HG03439 (cell line): ENCODE results near the gene FAM78A.

Experiments
- ATAC-seq: cut with Tn5 transposase; IDR thresholded peaks from one replicate; pipeline ENCODE4 v1.9.1; 2021; ENCODE audit warnings: mild to moderate bottlenecking, moderate library complexity; ENCODE audit not compliant: unreplicated experiment

Gene FAM78A

DNA sequence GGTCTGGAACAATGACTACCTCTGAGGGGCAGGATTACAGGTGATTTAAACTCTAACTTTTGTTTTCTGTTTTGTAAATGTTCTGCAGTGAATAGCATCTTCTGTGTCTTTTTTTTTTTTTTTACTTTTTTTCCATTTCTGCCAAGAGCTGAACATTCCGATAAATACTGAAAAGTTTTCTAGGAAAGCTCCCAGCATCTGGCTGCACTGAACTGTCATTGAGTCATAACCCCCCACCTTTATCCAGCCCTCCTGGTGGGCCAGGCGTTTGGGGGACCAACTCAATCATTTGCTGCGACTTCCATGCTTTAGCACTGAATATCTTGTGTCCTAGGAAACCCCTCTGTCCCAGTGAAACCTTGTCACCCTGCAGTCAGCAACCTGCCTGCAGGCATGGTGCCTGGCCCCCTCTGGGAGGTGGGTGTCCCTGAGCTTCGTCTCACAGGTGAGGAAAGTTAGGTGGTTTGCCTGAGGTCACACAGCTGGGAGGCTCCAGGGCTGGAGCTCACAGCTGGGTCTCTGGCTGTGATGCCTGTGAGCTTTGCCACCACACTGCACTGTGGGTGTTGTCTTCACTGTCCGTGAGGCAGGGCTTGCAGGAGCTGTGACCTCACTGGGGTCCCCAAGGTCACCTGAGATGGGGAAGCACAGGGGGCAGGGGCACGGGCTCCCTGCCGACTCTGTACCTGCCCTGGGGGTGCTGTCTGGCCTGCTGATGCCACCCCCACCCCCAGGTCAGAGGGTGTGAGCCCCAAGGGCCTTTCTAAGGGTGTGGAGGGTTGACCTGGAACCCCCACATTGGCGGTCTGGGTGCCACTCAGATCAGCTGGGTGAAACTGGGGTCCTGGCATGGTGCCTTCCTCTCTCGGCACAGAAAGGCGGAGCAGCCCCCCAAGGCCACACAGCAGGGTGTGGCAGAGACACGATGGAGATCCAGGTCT is 27.3 kb upstream of the FAM78A start:
- ATAC-seq, result no peak

- no peak for ATAC-seq
These were observed 26.1 kb upstream of the FAM78A start for GRCh38 chr9:131302244-131303075.

- ATAC-seq, result no peak
These were observed 24.1 kb upstream of the FAM78A start for GRCh38 chr9:131300444-131300843.

DNA sequence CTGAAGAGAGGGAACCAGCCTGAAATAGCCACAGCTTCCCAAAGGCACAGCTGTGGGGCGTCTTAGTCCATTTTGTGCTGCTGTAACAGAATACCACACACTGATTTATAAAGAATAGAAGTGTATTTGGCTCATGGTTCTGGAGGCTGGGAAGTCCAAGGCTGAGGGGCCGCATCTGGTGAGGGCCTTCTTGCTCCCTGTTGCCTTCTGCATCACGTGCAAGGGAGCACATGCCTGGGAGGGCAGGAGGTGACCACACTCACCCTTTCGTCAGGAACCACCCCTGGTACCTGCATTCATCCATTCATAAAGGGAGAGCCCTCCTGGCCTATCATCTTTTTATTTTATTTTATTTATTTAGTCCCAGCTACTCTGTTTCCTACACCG is 23.6 kb upstream of the FAM78A start:
- ATAC-seq, result no peak

- no peak for ATAC-seq
These were observed 23.1 kb upstream of the FAM78A start for GRCh38 chr9:131299346-131299960.

DNA sequence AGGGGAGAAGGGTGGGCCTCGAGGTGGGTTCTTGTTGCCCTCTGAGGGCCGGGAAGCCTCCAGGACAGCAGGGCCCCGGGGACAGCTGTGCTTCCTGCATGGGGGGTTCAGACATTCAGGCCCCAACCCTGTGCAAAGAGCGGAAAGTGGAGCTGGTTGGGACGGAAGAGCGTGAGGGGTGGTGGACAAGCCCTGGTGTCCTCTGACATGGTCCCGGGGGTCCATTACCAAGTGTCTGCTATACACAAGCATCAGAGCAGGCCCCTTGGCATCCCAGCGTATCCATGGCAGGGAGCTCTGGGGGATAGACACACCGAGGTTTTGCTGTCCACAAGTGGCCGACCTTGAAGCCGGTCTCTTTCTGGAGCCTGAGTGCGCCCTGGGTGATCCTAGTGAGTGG is 22.5 kb upstream of the FAM78A start:
- ATAC-seq, result no peak

DNA sequence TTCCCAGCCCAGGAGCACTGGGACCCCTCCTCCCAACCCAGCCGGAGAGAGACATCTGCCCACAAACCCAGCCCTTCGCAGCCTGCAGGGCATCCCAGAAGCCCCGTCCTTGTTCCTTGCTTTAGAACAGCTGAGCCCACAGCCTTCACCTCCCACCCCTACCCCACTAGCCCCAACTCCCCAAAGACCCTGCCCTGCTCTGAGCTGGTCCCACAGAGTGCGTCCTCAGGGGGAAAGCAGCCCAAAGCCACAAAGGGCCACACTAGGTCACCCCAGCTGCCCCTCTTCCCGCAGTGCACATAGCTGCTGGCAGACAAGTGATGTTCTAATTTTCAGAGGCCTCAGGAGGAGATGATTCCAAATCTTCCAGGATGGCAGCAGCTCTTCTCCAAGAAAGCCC is 22.0 kb upstream of the FAM78A start:
- ATAC-seq, result no peak

GRCh38 chr9:131297903-131298302 is 21.6 kb upstream of the FAM78A start:
- no peak for ATAC-seq

GRCh38 chr9:131296906-131297500 is 20.7 kb upstream of the FAM78A start:
- no peak for ATAC-seq

GRCh38 chr9:131296460-131296859 is 20.1 kb upstream of the FAM78A start:
- ATAC-seq, result no peak

DNA sequence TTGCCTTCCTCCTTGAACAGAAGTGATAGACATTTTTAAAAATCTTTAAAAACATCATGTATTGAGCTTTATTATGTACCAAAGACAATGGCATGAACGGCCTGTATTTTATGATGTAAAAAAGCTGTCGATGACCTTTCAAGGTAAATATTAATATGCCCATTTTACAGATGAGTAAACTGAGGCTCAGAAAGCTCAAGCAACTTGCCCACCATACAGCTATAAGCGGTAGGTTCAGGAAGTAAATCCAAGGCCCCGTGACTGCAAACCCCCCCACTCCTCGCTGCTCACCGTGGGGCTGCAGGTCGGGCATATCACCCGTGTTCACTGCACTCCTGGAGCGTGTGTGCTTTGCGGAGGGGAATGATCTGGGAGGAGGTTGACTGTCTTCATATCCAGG is 16.6 kb upstream of the FAM78A start:
- no peak for ATAC-seq

DNA sequence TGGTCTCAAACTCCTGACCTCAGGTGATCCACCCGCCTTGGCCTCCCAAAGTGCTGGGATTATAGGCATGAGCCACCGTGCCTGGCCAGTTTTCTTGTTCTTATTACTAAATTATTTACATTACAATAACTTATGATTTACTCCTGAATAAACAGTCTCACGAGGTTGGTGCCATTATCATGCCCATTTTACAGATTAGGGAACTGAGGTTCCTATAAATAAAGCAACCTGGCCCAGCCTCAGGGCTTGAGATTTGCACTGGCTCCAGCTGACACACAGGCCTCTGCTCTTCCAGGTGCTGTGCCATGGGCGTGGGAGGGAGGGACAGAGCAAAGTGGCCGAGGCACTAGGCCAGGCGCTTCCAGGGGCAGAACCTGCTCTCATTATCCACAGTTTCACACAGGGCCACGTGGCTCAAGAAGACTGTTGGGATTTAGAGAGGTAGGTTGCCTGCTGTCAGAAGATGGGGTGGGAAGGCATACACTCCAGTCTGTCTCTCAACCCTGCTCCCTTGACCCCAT is 15.5 kb upstream of the FAM78A start:
- ATAC-seq, result no peak

DNA sequence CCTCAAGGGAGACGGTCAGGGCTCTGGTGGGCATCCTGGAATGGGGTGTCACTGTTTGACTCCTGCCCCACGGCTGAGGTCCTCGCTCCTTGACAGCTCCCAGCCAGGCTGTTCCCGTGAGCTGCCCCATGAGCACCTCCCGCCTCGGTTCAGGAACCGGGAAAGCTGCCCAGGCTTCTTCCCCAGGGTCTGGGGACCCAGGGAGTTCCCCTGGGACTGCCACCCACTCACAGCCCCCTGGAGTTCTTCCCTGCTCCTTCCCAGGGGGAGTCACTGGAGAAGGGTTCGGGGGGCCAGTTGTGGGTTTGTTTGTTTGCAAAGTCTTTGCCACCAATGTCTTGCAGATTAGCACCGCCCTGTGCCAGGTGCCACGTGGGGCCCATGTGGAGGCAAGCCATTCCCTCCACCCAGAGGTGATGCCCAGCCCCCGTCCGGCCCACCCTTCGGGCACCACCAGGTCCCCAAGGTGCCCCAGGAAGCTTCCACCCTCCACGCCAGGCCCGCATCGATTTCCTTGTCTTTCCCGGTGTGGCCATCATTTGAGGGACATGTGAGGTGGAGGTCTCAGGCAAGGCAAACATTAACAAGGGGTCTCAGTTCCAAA is 14.6 kb upstream of the FAM78A start:
- ATAC-seq, result no peak

DNA sequence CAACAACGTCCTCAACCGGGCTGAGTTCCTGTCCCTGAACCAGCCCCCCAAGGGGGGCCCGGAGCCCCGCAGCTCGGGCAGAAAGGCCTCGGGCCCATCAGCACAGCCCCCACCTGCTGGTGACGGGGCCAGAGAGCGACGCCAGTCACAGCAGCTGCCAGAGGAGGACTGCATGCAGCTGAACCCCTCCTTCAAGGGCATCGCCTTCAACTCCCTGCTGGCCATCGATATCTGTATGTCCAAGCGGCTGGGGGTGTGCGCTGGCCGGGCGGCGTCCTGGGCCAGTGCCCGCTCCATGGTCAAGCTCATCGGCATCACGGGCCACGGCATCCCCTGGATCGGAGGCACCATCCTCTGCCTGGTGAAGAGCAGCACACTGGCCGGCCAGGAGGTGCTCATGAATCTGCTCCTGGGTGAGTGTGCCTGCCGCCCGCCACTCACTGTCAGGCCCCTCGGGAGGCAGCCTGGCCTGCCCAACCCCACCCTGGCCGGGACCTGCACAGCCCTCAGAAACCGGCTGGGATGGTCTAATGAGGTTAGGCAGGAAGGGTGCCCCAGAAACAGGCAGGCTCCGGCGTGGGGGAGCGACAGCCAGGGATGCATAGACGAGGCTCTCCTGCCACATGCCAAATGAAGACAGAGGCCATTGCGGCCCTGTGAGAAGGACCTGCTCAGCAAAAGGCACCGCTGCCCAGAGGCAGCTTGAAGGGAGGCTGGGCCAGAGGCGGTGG is 13.9 kb upstream of the FAM78A start:
- ATAC-seq, result no peak

DNA sequence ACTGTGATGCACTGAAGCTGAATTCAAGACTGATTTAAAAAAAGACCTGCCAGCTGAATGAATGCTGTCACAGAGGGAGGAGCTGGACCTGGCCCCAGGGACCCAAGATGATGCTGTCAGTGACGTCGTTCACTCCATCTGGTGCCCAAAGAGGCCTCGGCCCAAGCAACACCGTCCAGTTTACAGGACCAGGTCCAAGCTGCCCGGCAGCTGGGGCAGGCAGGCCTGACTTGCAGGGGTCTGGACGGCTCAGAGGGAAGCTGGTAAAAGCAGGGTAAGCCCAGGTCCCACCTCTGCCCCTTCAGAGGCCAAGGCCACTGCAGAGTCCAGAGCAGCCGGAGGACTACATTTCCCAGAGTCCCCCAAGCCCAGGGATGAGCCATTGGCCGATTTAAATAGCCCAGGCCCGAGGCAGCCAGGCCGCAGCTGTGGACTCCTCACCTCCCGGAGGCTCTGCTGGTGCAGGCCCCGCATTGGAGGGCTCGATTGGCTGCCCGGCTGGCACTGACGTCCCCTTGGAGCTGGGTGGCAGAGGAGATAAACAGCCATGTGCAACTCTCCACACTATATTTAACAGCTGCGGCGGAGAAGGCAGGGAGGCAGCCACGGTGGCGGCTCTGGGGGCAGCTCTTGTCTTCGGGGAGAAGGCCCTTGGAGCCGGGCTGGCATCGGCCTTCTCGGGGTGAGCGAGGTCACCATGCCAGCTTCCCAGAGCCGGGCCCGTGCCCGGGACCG is 13.2 kb upstream of the FAM78A start, which contains the start of gene PLPP7:
Gene PLPP7, plus strand, starts transcription at position 423 of the 735 bp plus-strand sequence. Its CDS starts 275 bp downstream, at position 698.
- ATAC-seq, result no peak

- ATAC-seq, result no peak
These were observed 11.9 kb upstream of the FAM78A start for GRCh38 chr9:131288217-131288616.

DNA sequence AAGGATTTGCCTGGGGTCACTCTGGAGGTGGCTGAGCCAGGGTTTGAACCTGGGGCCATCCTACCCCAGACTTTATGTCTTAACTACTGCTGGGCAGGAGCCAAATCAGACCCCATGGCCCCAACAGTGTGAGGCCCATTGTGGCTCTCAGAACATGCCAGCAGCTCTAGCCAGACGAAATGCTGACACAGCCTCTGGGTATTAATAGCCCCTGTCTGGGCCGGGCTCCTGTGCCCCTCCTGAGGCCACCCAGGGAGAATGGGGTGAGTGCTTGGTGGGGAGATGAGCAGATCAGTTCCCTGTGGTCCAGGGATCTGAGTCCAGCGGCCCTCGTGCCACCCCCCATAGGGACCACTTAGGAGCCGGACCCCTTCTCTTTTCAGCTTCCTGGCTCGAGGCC is 11.0 kb upstream of the FAM78A start:
- ATAC-seq, result no peak

DNA sequence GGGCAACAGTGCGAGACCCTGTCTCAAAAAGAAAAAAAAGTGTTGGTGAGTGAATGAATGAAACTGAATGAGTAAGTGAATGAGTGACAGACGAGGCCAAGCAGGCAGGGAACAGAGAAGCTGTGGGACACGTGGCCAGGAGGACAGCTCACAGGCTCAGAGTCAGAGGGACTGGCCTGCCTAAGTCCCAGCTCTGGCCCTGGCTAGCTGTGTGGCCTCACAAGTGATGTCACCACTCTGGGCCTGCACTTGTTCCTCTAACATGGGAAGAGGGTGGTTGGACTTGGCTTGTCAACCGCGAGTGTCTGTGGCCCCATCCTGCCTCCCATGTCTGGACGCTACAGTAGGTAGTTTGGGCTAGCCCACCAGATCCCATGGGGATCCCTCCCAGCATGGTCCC is 8.5 kb upstream of the FAM78A start:
- no peak for ATAC-seq
